ENCODE data around the gene ESX1. TPM values are rescaled to one million over a fixed set of nuclear protein-coding genes. Genes with fewer than 3 reads are reported as not detected.
"Not testable (repeated sequence)": the region's sequence is repeated elsewhere in the genome, so short reads cannot be mapped to it uniquely, and the experiment has no call there.

Gene ESX1
- total and polyA plus RNA-seq, 7 donors = not detected

DNA sequence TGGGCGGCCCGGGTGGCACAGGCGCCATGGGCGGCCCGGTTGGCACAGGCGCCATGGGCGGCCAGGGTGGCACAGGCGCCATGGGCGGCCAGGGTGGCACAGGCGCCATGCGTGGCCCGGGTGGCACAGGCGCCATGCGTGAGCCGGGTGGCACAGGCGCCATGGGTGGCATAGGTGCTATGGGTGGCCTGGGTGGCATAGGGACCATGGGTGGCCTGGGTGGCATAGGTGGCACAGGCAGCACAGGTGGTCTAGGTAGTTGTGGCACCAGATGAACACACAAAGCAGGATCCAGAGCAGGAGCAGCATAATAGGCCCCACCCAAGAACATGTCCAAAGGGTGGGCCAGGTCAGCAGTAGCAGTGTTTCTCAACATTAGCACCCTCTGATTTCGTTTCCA, 4.3 kb downstream of the ESX1 start:
- Histone ChIP-seq H3K36me3 (no peaks in the 10 kb centered on the region), H3K27ac (no peak overlapping the region), H3K4me1 (peaks cover 0 to 11% (median 4%) of the 10 kb centered on the region in 4 donors), H3K4me3 (no peak overlapping the region), H3K27me3 (peaks cover 0 to 31% (median 4%) of the 10 kb centered on the region in 3 donors), H3K9me3 (no peaks in the 10 kb centered on the region)
- no peak for TF ChIP-seq POLR2A (IDR thresholded peaks at IDR 0.05)
- TF ChIP-seq POLR2AphosphoS5 (IDR thresholded peaks at IDR 0.05) = no peak
- TF ChIP-seq, protein P1, sequence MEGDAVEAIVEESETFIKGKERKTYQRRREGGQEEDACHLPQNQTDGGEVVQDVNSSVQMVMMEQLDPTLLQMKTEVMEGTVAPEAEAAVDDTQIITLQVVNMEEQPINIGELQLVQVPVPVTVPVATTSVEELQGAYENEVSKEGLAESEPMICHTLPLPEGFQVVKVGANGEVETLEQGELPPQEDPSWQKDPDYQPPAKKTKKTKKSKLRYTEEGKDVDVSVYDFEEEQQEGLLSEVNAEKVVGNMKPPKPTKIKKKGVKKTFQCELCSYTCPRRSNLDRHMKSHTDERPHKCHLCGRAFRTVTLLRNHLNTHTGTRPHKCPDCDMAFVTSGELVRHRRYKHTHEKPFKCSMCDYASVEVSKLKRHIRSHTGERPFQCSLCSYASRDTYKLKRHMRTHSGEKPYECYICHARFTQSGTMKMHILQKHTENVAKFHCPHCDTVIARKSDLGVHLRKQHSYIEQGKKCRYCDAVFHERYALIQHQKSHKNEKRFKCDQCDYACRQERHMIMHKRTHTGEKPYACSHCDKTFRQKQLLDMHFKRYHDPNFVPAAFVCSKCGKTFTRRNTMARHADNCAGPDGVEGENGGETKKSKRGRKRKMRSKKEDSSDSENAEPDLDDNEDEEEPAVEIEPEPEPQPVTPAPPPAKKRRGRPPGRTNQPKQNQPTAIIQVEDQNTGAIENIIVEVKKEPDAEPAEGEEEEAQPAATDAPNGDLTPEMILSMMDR (IDR thresholded peaks at IDR 0.05) = no peak
- TF ChIP-seq EP300 (IDR thresholded peaks at IDR 0.05) = no peak
- no peak for DNase-seq
- intact Hi-C loops (cut with DNase I) = no loop called here
- 95 to 96% methylated on average over 17 of the region's 17 CpGs for WGBS, 2 donors

DNA sequence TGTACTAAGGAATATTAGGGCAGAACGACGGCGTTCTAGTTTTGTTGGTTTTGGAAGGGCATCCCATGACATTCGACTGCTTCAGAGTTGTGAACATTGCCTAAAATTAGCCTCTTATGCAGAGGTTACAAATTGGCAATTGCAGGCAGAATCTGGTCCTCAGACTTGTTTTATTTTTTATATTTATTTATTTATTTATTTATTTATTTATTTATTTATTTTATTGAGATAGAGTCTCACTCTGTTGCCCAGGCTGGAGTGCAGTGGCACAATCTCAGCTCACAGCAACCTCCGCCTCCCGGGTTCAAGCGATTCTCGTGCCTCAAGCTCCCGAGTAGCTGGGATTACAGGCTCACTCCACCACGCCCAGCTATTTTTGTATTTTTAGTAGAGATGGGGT, 24.7 kb downstream of the ESX1 start:
- intact Hi-C loops (cut with DNase I) = not testable (repeated sequence)

DNA sequence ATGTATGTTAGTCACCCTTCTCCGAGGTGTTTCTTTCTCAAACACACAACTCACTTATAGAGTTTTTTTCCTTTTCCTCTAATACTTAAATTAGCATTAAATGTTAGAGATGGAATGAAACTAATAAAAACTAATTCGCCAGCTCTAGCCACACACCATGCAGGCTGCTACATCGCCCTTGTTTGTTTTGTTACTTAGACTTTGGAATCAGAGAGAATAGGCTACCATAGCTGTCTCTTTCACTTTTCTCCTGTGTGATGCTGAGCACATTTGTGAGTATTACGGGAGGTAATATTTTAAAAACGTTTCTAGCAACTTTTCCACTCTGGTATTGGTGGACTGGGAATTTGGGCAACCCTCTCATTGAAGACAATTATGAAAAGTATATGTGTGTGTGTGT, 43.5 kb downstream of the ESX1 start:
- H3K4me1 ChIP-seq = no peaks in the 10 kb centered on the region
- TF ChIP-seq POLR2AphosphoS5 (IDR thresholded peaks at IDR 0.05) = no peak
- TF ChIP-seq POLR2A (IDR thresholded peaks at IDR 0.05) = no peak
- TF ChIP-seq EP300 (IDR thresholded peaks at IDR 0.05) = no peak
- TF ChIP-seq, protein P1 (IDR thresholded peaks at IDR 0.05) = no peak
- no peaks in the 10 kb centered on the region for H3K27me3 ChIP-seq
- intact Hi-C loops (cut with DNase I) = no loop called here
- no peaks in the 10 kb centered on the region for H3K9me3 ChIP-seq
- no peak overlapping the region for H3K27ac ChIP-seq
- 32 to 79% methylated on average over 5 of the region's 5 CpGs for WGBS, 2 donors
- no peak overlapping the region for H3K4me3 ChIP-seq
- H3K36me3 ChIP-seq = no peaks in the 10 kb centered on the region
- no peak for DNase-seq

More for the DNA sequence above, 24.7 kb downstream of the ESX1 start:
- not testable (repeated sequence) for H3K27me3 ChIP-seq, H3K9me3 ChIP-seq, DNase-seq, H3K4me1 ChIP-seq, H3K36me3 ChIP-seq, H3K4me3 ChIP-seq, H3K27ac ChIP-seq
- 93 to 95% methylated on average over 10 of the region's 10 CpGs for WGBS, 2 donors

DNA sequence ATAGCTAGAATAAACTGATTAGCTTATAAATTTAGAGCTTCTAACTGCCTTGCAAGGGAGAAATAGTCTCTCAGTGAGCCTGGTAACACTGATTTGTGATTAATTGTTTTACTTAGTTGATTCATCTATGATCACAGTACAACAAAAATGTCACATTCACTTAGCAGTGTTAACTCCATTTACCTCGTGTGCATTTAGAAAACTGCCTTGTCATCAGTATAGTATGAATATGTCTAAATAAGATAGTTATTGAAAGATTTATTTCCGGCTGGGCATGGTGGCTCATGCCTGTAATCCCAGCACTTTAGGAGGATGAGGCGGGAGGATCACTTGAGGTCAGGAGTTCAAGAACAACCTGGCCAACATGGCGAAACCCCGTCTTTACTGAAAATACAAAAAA, 49.2 kb downstream of the ESX1 start:
- TF ChIP-seq, protein P1 (IDR thresholded peaks at IDR 0.05) = no peak
- TF ChIP-seq POLR2A (IDR thresholded peaks at IDR 0.05) (no peak), POLR2AphosphoS5 (IDR thresholded peaks at IDR 0.05) (no peak), EP300 (IDR thresholded peaks at IDR 0.05) (no peak)
- WGBS, 2 donors = 95 to 96% methylated on average over 5 of the region's 5 CpGs
- no peak overlapping the region for H3K27ac ChIP-seq
- no peaks in the 10 kb centered on the region for H3K9me3 ChIP-seq
- no peaks in the 10 kb centered on the region for H3K4me1 ChIP-seq
- intact Hi-C loops (cut with DNase I) = no loop called here
- no peaks in the 10 kb centered on the region for H3K27me3 ChIP-seq
- no peaks in the 10 kb centered on the region for H3K36me3 ChIP-seq
- DNase-seq = no peak
- H3K4me3 ChIP-seq = no peak overlapping the region

Other genes starting within 250 kb of the ESX1 start
- gene H2BW1, start 241.2 kb downstream of the ESX1 start, total RNA-seq = not detected
- gene H2BW1, start 241.2 kb downstream of the ESX1 start, polyA plus RNA-seq = not detected
- gene H2BW2, start 215.0 kb downstream of the ESX1 start, total RNA-seq = not detected
- not detected for gene H2BW2, start 215.0 kb downstream of the ESX1 start, polyA plus RNA-seq
- 1 to 10 TPM; 1.2 to 9.4 (median 5.9) TPM for gene TMSB15C, start 178.7 kb downstream of the ESX1 start, total RNA-seq
- 1 to 10 TPM in 1 of 3 donors, not detected in 2; 1.0 TPM for gene TMSB15C, start 178.7 kb downstream of the ESX1 start, polyA plus RNA-seq
- 1 to 10 TPM in 3 of 4 donors, under 1 TPM in 1; 0.66 to 2.9 (median 1.7) TPM for gene ZCCHC18, start 142.4 kb downstream of the ESX1 start, total RNA-seq
- gene ZCCHC18, start 142.4 kb downstream of the ESX1 start, polyA plus RNA-seq = 1 to 10 TPM in 2 of 3 donors, not detected in 1; 2.7 to 4.2 TPM
- 10 to 100 TPM; 14.7 to 23.5 (median 20.5) TPM for gene SLC25A53, start 97.9 kb downstream of the ESX1 start, total RNA-seq
- gene SLC25A53, start 97.9 kb downstream of the ESX1 start, polyA plus RNA-seq = 10 to 100 TPM in 1 of 3 donors, 1 to 10 TPM in 2; 8.2 to 10.8 (median 8.3) TPM
- gene FAM199X, start 88.5 kb downstream of the ESX1 start, total RNA-seq = 10 to 100 TPM; 15.7 to 21.0 (median 18.6) TPM
- 10 to 100 TPM; 13.8 to 17.1 (median 15.6) TPM for gene FAM199X, start 88.5 kb downstream of the ESX1 start, polyA plus RNA-seq

Measured in sigmoid colon (tissue), 7 donors.